Measurements from ENCODE around the gene KRT16.

DNA sequence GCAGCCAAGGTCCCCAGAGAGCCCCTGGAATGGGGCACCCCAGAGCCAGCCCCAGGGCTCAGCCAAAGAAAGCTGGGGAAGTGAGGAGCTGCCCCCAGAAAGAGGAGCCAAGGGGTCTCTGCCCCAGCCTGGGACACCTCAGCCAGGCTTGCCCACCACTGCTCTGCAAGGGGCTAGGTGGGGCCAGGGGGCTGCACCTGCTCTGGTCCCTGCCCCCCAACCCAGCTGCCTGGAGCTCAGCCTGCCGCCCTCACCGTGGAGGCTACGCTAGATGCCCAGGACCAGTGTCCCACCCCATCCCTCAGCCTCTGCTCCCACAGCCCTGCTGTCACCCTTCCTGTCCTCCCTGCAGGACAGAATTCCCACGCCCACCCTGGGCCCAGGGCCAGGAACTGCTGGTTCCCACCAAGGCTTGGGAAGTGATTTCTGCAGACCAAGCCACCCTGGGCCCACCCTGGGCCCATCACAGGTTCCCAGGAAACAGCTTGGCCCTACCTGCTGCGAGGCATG, 39.9 kb upstream of the KRT16 start:
- TF ChIP-seq, protein P1, sequence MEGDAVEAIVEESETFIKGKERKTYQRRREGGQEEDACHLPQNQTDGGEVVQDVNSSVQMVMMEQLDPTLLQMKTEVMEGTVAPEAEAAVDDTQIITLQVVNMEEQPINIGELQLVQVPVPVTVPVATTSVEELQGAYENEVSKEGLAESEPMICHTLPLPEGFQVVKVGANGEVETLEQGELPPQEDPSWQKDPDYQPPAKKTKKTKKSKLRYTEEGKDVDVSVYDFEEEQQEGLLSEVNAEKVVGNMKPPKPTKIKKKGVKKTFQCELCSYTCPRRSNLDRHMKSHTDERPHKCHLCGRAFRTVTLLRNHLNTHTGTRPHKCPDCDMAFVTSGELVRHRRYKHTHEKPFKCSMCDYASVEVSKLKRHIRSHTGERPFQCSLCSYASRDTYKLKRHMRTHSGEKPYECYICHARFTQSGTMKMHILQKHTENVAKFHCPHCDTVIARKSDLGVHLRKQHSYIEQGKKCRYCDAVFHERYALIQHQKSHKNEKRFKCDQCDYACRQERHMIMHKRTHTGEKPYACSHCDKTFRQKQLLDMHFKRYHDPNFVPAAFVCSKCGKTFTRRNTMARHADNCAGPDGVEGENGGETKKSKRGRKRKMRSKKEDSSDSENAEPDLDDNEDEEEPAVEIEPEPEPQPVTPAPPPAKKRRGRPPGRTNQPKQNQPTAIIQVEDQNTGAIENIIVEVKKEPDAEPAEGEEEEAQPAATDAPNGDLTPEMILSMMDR (conservative IDR thresholded peaks at IDR 0.05; ENCODE audit: low read depth, low read length), result no peak
- TF ChIP-seq EZH2 (IDR thresholded peaks at IDR 0.05; ENCODE audit: low read length, unreplicated experiment), result no peak
- no peak for TF ChIP-seq EZH2phosphoT487 (IDR thresholded peaks at IDR 0.05; ENCODE audit: borderline replicate concordance, low read length)
